ENCODE results near the gene UCK1.
"Not testable (repeated sequence)": the region's sequence is repeated elsewhere in the genome, so short reads cannot be mapped to it uniquely, and the experiment has no call there.

UCK1 gene

DNA sequence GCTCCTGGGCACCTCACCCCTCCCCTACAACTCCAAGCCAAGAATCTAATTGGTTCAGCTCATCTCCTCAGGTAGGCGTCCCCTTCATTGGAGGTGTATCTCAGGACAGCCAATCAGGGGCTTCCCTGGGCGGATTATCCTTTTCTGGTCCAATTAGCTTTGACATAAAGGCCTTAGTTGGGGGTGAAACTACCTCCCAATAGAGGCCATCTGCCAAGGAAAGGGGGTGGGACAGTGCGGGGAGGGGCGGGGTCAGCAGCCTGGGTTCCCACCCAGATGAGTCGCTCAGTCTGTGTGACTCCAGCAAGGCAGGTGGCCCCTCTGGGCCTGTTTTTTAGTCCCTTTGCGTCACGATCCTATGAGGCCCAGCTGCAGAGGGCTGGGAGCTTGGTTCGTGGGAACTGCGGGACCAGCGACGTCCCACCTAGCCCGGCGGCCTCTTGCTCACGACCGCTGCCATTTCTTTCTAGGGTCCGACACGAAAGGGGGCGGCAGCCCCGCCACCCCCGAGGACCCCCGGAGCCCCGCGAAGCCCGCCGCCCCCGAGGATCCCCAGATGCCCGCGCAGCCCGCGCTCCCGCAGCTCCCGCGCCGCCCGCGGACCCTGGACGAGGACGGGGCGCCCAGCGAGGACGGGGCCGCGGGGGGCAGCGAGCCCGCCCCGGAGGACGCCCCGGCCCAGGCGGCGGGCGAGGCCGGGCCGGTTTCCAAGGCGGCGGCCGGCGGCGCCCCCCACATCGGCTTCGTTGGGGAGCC lies 23.2 kb upstream of the UCK1 start:
- no peak for DNase-seq

DNA sequence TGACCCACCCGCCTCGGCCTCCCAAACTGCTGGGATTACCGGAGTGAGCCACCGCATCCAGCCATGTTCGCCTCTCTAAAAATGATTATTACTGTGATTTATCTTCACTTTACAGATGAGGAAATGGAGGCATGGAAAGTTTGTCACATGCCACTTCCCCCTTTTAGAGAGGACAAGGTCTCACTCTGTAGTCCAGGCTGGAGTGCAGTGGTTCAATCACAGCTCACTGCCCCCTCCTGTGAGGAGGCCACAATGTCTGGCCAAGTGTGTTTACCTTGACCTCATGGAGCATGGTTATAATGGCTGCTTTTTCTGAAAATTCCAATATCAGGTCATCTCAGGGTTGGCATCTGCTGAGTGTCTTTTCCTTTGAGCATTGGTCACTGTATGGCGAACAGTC lies 21.0 kb upstream of the UCK1 start:
- no peak for DNase-seq

GRCh38 chr9:131550465-131550864 lies 19.4 kb upstream of the UCK1 start:
- DNase-seq, result not testable (repeated sequence)

- DNase-seq, result not testable (repeated sequence)
Observed at GRCh38 chr9:131549186-131549585, 18.1 kb upstream of the UCK1 start.

DNA sequence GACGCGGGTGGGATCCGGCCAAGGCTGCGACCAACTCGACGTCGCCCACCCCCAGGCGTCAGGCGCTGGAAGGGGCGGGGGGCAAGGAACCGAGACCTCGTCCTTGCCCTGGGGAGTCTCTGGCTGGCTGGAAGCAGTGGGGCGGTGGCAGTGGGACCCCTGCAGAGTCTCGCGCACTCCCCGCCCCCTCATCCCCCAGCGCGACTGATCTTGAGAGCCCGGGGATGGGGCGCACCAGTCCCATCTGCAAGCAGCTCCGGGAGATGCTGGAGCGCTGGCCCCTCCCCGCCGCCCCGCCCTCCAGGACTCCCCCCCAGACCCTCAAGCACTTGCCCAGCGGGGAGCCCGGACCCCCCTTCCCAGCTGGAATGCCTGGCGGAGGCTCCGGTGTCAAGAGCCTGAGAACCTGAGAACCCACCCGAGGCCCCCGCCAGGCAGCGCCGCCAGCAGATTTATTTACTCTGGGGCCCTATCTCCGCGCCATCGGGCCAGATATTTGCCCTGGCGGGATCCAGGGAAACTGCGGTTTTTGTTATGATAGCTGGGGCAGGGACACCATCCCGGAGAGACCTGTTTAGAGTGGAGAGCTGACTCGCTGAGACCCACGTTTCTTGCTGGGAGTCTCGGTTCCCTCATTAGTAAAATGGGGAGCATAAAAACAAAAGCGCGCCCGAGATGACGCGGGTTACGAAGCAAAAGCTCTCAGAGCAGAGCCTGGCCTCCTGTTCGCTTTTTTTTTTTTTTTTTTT lies 15.4 kb upstream of the UCK1 start:
- no peak for DNase-seq

DNA sequence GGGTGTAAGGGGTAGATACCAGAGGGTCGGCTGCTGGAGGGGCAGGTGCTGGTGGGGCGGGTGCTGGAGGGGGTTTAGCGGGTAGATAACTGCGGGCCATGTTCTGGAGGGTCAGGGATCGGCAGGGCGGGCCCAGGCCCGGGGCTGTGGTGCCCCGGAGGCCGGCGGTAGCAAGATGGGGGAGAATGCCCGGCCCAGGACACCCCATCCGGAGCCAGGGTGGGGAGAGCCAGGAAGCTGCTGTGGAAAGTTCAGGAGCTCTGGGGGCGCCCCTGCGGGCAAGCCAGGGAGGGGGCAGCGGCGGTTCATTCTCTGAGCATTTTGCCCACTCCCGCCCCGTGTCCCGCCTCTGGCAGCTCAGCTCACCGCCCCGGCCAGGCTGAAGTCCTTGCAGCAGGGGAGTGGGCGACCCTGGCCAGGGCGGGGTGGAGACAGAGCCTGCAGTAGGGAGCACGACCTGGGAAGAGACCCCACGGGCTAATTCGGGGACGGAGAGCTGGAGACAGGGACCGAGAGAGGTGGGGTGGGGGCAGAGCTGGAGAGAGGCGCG lies 14.8 kb upstream of the UCK1 start:
- no peak for DNase-seq

GRCh38 chr9:131545003-131545785 lies 14.1 kb upstream of the UCK1 start, which contains the start of gene PRRT1B:
Gene PRRT1B (plus strand): TSS chr9:131545523. CDS start chr9:131545616, 93 bp downstream.
- no peak for DNase-seq

DNA sequence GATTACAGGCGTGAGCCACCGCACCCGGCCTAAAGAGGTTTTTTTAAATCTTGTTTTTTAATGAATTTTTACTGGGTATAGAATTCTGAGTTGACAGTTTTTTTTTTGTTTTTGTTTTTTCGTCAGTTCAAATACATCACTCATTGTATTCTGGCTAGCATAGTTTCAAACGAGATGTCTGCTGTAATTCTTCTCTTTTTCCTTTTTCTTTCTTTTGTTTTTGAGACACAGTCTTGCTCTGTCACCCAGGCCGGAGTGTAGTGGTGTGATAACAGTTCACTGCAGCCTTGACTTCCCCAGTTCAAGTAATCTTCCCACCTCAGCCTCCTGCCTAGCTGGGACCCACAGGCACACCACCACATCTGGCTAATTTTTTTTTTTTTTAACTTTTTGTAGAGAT lies 12.1 kb upstream of the UCK1 start:
- DNase-seq, result no peak

- DNase-seq, result no peak
Observed at GRCh38 chr9:131539223-131539923, 8.3 kb upstream of the UCK1 start.

- DNase-seq, result no peak
Observed at GRCh38 chr9:131537946-131538345, 6.9 kb upstream of the UCK1 start.

DNA sequence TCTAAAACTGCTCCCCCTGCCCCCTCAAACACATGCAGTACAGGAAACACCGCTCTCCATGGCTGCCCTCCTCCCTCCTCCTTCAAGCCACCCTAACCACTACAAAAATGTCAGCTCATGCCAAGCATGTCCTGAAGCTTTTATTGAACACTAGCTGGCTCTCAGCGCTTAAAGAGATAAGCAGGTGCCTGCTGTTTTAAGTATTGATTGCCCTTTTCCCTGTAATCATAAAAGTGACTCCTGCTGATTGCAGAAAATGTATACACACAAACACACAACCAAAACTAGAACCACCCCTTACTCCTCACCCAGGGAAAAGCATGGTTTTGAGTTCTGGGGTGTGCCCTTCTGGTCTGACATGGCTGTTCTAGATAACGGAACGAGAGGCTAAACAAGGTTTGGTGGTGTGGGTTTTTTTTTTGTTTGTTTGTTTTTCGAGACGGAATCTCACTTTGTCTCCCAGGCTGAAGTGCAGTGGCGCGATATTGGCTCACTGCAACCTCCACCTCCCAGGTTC lies 3.7 kb upstream of the UCK1 start:
- no peak for DNase-seq

DNA sequence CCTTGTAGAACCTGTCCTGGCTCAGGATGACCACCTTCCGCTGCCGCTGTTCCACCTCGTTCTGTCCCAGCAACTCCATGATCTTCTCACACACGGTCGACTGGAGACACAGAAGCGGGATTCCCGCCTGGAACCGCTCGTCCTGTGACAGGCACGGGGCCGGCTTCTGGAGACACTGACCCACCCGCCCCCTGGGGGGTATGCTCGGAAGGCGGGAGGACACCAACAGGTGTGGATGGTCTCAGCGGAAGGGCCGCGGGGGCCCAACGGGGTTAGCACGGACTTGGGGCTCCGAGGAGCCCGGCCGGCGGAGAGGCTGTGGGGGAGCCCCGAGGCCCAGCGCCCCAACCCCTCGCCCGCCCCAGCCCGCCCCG lies 530 bp downstream of the UCK1 start:
- DNase-seq, result peak; percentile 17

GRCh38 chr9:131529597-131530545 lies 1.2 kb downstream of the UCK1 start:
- DNase-seq, result no peak

GRCh38 chr9:131528886-131529505 lies 2.1 kb downstream of the UCK1 start:
- no peak for DNase-seq

DNA sequence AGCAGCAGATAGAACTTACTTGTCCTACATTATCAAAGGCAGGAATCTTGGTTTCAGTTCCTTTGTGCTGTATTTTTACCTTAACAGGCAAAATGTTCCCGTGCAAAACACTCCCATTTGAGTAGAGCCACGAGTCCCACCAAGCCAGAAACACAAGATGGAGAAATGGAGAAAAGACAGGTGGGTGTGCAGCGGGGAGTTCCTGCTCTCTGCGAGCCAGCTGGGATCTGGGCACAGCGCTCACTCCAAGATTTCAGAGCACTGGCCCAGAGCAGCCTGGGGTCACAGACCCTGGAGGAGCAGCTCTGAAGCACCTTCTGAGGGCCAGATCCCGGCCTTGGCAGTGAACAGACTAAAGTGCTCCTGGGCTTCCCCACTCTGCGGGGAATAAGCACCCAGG lies 2.9 kb downstream of the UCK1 start:
- no peak for DNase-seq

DNA sequence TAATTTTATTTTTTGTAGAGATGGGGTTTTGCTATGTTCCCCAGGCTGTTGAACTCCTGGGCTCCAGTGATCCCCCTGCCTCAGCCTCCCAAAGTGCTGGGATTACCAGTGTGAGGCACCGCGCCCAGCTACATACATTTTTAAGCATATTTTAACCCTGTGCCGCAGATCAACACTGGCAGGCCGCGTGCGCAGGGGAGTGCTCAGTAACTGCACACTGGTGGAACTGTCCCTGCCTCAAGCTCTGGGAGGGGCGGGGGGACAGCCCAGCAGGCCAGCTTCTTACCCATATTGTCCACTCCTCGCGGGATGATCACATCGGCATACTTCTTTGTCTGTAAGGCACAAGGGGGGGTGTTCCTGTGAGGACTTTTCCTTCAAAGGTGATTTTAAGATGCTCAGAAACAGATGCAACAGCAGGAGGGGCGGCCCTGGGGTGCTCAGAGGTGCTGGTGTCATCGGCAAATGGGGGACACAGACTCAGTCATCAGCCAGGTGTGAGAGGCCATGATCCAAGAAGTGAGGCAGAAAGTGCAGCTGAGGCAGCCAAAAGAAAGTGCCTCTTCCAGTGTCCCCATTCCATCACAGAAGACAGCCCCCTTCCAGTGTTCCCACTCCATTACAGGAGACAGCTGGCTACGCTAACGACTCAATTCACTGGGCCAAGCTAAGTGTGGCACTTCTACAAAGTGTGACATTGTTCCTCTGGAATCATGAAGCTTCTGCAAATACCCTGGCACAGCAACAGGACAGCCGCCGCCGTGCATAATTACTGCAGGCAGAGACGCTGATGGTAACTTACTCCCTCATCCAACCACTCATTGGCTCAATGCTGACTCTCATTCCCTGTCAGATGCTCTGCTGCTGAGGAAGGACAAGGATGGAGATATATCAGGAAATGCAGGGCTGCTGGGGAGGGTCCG lies 5.2 kb downstream of the UCK1 start:
- DNase-seq, result no peak

- DNase-seq, result peak; percentile 74
Observed at GRCh38 chr9:131524665-131525315, 6.3 kb downstream of the UCK1 start.
